ENCODE data around the gene IL3.

IL3 gene

GRCh38 chr5:132072528-132072927, 12.1 kb downstream of the IL3 start:
- no peak for DNase-seq (ENCODE audit: low read depth in 2 of 2)

DNA sequence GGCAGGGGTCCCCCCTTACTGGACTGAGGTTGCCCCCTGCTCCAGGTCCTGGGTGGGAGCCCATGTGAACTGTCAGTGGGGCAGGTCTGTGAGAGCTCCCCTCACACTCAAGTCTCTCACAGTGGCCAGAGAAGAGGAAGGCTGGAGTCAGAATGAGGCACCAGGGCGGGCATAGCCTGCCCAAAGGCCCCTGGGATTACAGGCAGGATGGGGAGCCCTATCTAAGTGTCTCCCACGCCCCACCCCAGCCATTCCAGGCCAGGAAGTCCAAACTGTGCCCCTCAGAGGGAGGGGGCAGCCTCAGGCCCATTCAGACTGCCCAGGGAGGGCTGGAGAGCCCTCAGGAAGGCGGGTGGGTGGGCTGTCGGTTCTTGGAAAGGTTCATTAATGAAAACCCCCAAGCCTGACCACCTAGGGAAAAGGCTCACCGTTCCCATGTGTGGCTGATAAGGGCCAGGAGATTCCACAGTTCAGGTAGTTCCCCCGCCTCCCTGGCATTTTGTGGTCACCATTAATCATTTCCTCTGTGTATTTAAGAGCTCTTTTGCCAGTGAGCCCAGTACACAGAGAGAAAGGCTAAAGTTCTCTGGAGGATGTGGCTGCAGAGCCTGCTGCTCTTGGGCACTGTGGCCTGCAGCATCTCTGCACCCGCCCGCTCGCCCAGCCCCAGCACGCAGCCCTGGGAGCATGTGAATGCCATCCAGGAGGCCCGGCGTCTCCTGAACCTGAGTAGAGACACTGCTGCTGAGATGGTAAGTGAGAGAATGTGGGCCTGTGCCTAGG, 13.0 kb downstream of the IL3 start, which contains the start of gene CSF2:
Gene CSF2 (plus strand): TSS at position 559 of the 783 bp plus-strand sequence. CDS start 35 bp downstream, at position 594.
- no peak for DNase-seq (ENCODE audit: low read depth in 2 of 2)

DNA sequence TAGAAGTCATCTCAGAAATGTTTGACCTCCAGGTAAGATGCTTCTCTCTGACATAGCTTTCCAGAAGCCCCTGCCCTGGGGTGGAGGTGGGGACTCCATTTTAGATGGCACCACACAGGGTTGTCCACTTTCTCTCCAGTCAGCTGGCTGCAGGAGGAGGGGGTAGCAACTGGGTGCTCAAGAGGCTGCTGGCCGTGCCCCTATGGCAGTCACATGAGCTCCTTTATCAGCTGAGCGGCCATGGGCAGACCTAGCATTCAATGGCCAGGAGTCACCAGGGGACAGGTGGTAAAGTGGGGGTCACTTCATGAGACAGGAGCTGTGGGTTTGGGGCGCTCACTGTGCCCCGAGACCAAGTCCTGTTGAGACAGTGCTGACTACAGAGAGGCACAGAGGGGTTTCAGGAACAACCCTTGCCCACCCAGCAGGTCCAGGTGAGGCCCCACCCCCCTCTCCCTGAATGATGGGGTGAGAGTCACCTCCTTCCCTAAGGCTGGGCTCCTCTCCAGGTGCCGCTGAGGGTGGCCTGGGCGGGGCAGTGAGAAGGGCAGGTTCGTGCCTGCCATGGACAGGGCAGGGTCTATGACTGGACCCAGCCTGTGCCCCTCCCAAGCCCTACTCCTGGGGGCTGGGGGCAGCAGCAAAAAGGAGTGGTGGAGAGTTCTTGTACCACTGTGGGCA, 13.8 kb downstream of the IL3 start:
- DNase-seq (ENCODE audit: low read depth in 2 of 2), result no peak

DNA sequence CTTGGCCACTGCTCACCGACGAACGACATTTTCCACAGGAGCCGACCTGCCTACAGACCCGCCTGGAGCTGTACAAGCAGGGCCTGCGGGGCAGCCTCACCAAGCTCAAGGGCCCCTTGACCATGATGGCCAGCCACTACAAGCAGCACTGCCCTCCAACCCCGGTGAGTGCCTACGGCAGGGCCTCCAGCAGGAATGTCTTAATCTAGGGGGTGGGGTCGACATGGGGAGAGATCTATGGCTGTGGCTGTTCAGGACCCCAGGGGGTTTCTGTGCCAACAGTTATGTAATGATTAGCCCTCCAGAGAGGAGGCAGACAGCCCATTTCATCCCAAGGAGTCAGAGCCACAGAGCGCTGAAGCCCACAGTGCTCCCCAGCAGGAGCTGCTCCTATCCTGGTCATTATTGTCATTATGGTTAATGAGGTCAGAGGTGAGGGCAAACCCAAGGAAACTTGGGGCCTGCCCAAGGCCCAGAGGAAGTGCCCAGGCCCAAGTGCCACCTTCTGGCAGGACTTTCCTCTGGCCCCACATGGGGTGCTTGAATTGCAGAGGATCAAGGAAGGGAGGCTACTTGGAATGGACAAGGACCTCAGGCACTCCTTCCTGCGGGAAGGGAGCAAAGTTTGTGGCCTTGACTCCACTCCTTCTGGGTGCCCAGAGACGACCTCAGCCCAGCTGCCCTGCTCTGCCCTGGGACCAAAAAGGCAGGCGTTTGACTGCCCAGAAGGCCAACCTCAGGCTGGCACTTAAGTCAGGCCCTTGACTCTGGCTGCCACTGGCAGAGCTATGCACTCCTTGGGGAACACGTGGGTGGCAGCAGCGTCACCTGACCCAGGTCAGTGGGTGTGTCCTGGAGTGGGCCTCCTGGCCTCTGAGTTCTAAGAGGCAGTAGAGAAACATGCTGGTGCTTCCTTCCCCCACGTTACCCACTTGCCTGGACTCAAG, 14.6 kb downstream of the IL3 start:
- DNase-seq (ENCODE audit: low read depth in 2 of 2), result no peak

DNA sequence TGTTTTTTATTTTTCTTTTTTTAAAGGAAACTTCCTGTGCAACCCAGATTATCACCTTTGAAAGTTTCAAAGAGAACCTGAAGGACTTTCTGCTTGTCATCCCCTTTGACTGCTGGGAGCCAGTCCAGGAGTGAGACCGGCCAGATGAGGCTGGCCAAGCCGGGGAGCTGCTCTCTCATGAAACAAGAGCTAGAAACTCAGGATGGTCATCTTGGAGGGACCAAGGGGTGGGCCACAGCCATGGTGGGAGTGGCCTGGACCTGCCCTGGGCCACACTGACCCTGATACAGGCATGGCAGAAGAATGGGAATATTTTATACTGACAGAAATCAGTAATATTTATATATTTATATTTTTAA, 15.2 kb downstream of the IL3 start:
- DNase-seq (ENCODE audit: low read depth in 2 of 2), result no peak

DNA sequence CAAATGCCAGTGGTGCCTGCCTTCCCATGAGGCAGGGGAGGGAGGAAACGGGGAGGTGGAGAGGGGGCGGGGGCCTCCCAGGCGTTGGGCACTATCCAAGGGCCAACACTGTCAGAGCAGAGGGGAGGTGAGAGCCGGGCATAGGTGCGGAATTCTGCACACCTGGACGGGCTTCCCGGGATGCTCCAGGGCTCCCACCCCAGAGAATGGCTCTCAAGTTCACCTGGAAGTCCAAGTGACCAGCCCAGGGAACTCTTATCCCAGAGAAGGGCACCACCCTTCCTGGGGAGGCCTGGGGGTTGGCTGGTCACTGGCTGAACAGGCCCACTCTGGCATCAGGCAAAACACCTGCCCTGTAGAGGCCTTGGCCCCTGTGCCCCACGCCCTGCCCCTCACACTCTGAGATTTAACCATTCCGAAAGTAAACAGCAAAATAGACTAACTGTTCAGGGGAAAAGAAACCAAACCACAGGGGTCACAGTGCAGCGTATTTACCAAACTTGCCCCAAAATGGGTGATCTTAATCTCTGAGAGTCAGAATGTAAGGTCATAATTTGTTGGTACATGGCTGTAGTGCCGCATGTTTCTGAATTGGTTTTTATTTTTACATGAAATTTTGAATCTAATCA, 15.9 kb downstream of the IL3 start:
- DNase-seq (ENCODE audit: low read depth in 2 of 2), result no peak

- no peak for DNase-seq (ENCODE audit: low read depth in 2 of 2)
Measured at GRCh38 chr5:132076983-132077382, 16.5 kb downstream of the IL3 start.

DNA sequence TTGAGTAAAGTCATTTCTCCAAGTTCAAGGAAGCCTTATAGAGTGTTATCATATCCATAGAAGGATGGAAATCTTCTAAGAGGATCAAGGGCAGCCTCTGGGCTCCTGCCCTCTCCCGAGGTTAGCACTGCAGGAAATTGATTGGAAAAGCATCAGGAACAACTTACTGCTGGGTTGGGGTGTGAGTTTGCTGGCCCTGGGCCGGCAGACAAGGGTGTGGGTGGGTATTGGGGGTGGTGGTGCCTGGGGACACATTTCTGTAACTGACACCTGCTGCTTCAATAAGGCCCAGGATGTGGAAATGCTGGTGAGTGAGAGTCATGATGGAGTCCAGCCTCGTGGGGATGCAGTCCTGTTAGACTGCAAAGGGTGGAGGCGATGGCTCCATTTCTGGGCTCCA, 18.6 kb downstream of the IL3 start:
- no peak for DNase-seq (ENCODE audit: low read depth in 2 of 2)

GRCh38 chr5:132079619-132080018, 19.2 kb downstream of the IL3 start:
- DNase-seq (ENCODE audit: low read depth in 2 of 2), result no peak

DNA sequence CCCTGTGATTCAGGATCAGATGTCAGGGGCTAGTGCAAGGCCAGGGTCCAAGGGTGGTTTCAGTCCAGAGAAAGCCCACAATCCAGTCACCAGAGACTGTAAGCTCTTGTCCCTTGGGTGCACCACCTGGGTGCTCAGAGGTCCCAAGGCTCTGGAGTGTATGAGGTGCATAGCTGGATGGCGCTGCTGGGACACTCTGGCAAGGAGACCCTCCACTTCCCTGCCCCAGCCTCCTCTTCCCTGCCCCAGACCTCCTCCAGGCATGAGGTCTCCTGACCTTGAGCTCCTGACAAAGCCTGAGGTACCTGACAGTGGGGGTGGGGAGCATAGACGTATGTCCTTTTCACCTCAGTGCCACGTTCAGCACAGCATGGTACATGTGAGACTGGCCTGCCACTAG, 20.1 kb downstream of the IL3 start:
- DNase-seq (ENCODE audit: low read depth in 2 of 2), result no peak

- DNase-seq (ENCODE audit: low read depth in 2 of 2), result no peak
Measured at GRCh38 chr5:132081458-132081857, 21.0 kb downstream of the IL3 start.

- DNase-seq (ENCODE audit: low read depth in 2 of 2), result no peak
Measured at GRCh38 chr5:132082329-132083023, 22.0 kb downstream of the IL3 start.

DNA sequence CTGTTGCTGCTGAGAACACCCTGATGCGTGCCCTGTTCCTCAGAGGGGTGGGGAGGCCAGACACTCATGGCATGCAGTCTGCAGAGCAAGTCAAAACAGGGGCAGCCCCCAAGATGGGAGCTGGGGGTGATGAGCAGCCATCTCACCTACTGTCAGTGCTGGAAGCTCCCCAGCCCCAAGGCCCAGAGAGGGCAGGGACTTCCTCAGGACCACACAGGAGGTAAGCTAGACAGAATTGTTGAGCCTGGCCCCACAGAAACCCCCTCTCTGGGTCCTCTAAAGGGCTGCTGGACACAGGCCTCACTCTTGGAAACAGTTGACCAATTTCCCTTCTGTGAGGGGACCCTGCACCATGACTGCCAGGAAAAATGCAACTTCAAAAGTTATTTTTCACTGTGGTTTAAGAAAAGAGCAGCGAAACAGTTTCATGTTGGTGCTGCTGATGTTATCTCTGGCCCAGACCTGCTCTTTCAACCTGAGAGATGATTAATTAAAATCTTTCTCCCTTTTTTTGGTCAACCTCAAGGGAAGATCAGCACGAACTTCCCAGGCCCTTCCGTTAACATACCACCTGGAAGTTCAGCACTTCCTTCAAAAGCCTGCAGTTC, 22.7 kb downstream of the IL3 start:
- DNase-seq (ENCODE audit: low read depth in 2 of 2), result no peak

DNA sequence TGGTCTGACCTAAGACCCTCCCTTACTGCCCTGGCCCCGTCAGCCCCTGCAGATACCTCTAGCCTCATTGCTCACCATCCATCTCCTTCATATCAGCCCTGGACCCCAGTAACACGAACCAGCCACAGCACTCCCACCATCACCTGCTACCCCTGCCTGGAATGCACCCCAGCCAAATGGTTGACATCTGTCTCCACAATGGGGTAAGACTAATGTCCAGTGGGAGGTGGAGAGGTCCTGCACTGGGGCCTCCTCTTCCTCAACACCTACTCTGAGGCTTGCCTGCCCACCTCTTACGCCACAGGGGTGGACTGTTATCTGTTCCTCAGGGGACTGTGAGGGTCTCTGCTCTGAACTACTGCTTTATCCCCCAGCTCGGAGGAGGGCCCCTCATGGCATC, 25.2 kb downstream of the IL3 start:
- DNase-seq (ENCODE audit: low read depth in 2 of 2), result no peak

- no peak for DNase-seq (ENCODE audit: low read depth in 2 of 2)
Measured at GRCh38 chr5:132086277-132086794, 25.9 kb downstream of the IL3 start.

DNA sequence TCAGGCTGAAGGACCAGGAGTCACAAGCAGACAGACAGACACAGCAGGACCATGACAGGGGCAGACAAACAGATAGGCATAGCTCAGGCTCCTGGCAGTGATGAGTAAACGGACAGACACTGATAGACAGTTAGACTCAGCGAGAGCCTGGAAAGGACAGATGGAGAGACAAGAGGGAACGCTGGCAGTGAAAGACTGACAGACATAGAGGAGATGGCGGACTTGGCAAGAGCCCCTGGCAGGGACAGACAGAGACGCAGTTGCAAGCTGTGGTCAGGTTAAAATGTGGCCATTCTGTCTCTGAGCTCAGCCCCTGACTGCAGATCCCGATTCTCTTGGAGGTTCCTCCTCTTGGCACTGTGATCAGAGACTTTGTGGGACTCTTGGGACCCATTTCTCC, 26.7 kb downstream of the IL3 start:
- DNase-seq (ENCODE audit: low read depth in 2 of 2), result no peak

DNA sequence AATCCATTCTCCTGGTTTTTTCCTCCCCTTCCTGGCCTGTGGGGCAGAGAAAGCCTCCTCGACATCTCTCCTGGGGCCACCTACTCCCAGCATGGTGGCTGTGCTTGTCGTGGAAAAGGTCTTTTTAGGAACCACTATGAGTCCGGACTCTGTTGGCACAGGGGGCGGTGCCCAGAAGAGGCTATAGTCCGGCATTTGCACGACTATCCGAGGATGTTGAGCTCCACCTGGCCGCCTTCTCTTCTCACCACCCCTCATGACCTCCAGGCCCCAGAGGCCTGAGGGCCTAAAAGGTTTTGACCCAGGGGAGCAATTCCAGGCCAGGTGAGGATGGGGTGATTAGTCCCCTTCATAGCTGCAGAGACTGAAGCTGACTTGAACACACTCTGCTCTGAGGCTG, 27.2 kb downstream of the IL3 start:
- DNase-seq (ENCODE audit: low read depth in 2 of 2), result no peak

- no peak for DNase-seq (ENCODE audit: low read depth in 2 of 2)
Measured at GRCh38 chr5:132089363-132089762, 28.9 kb downstream of the IL3 start.

DNA sequence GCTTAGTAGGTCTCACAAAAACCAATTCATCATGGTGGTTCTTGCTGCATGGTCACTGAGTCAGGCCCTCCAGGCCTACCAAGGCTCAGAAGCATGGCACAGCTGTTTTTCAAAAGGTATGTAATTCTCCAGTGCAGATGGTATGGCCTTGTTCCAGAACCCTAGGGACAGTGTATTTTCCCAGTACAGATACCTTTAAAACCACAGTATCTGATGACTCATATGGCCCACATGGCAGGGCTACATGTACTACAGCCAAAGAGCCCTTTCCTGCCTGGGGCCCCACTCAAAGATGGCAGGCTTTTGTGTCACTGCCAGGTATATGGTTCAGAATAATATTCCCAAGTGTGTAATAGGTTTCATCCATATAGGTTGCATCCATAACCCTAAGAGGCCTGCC, 29.7 kb downstream of the IL3 start:
- DNase-seq (ENCODE audit: low read depth in 2 of 2), result no peak

- DNase-seq (ENCODE audit: low read depth in 2 of 2), result no peak
Measured at GRCh38 chr5:132093271-132093670, 32.8 kb downstream of the IL3 start.

All from activated CD8-positive, alpha-beta memory T cell treated with anti-CD3 and anti-CD28 coated beads for 4 hours (primary cell).